GM19467 (cell line): Measurements from ENCODE around the gene EBLN2.
"Not testable (repeated sequence)": the region's sequence is repeated elsewhere in the genome, so short reads cannot be mapped to it uniquely, and the experiment has no call there.

ENCODE experiments used
- ATAC-seq: cut with Tn5 transposase; IDR thresholded peaks from one replicate; pipeline ENCODE4 v1.9.1; 2021; ENCODE audit warnings: mild to moderate bottlenecking, moderate library complexity; ENCODE audit not compliant: unreplicated experiment

EBLN2 gene

GRCh38 chr3:73056845-73057150 is 4.7 kb upstream of the EBLN2 start:
- ATAC-seq: no peak

DNA sequence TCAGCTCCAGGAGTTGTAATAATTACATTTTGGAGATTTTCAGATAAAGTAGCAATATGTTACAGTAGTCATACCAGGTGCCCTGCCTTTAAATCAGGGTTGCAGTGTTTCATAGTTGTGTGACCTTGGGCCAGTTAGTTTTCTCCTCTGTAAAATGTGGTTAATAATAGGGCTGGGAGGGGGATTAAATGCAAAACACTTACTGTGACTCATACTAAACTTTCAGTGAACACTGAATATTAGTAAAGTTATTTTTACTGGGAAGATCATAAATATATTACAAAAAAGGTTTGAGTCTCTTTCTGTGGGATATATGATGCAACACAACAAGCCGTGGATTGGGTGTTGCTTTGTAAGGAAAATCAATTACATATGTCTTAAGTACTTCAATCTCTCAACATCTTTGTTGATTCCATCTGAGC is 1.1 kb upstream of the EBLN2 start:
- ATAC-seq: no peak

DNA sequence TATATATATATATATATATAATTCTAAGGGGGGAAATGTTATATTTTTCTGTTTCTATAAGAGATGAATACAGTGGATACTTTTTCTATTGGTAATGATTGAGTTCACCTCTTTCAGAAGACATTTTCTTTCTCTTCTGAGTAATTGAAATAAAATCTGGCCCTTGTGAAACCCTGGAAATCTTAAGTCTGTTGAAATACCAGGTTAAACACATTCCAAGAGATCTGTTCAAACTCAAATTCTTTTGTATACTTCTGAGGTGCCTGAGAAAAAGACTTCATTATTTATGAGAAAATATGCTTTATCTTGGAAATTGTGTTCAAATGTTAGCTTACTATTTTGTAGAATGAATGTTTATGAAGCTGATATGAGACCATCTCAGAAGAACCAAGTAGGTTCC is 4.8 kb downstream of the EBLN2 start:
- ATAC-seq: not testable (repeated sequence)

DNA sequence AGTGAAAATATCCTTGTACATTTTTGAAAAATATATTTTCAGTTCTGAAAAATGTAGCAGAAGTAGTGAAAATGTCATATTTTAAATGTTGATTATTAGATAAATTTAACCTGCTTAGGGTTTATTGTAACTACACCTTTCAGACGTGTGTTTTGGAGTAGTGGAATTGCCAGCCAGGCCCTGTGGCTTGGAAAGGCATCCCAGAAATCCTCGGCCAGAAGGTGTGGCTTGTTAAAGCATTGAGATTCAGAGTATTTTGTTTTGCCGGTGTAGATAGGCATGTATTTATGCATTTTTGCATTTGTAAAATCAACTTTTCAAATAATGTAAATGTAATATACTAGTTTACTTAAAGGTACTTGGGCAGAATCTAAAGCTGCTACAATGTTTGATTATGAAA is 7.0 kb downstream of the EBLN2 start:
- ATAC-seq: no peak

GRCh38 chr3:73069187-73069586 is 7.7 kb downstream of the EBLN2 start:
- no peak for ATAC-seq

GRCh38 chr3:73069775-73070444 is 8.5 kb downstream of the EBLN2 start:
- no peak for ATAC-seq

- ATAC-seq: no peak
Observed at GRCh38 chr3:73070675-73071575, 9.5 kb downstream of the EBLN2 start.

DNA sequence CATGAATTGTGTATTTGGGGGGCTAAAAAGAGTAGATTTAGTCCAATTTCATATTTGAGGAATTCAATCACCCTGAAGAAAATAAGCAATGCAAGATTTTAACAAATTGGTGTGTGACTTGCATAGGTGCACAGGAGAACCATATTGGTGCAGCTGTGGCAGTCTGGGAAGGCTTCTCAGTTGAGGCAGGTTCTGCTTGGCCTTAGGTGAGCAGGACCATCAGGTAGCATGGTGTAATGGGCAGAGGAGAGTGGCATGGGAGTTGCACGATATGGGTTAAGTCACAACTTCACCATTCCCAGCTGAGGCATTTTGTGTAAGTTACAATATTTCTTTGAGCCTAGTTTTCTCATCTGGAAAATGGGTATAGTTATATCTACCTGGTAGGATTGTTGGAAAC is 10.5 kb downstream of the EBLN2 start:
- ATAC-seq: no peak

DNA sequence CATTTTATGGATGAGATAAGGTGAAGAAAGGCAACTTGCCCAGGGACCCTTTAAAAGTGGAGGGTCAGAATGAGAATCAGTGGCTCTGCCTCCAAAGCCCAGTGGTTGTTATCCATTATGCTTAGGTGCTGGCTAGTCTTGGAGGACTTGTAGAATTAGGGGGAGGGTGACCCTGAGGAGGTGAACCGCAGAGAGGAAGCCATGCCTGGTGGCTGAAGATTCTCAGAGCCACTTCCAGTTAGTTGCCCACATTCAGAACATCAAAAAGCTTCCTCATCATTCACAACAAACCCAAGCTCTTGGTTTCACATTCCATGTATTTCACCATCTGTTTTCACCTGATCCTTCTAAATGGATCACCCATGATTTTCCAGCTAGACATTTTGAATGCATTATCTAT is 11.2 kb downstream of the EBLN2 start:
- no peak for ATAC-seq

GRCh38 chr3:73073091-73073707 is 11.7 kb downstream of the EBLN2 start:
- ATAC-seq: no peak

DNA sequence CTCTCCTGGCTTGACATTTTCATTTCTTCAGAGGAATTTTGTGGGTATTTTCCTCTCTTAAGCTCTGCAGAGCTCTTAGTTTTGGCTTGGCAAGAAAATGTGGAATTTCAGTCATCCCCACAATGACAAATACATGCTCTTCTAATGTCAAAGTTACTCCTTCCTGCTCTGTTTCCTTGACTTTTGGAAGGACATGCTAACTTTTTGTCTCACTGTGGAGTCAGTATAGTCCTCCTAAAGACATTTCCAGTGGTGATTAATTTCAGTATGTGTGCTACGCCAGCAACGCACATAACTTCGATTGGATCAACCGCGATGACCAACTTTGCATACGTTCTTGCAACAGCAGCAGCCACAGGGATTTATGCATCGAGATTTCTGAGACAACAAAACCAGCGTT is 13.3 kb downstream of the EBLN2 start:
- ATAC-seq: no peak

GRCh38 chr3:73080216-73080966 is 18.9 kb downstream of the EBLN2 start:
- no peak for ATAC-seq

- ATAC-seq: no peak
Observed at GRCh38 chr3:73081140-73081539, 19.7 kb downstream of the EBLN2 start.

GRCh38 chr3:73084170-73084569 is 22.7 kb downstream of the EBLN2 start:
- ATAC-seq: no peak

GRCh38 chr3:73086071-73086494 is 24.6 kb downstream of the EBLN2 start:
- ATAC-seq: no peak

- no peak for ATAC-seq
Observed at GRCh38 chr3:73094129-73094528, 32.7 kb downstream of the EBLN2 start.

- ATAC-seq: no peak
Observed at GRCh38 chr3:73094951-73095350, 33.5 kb downstream of the EBLN2 start.

GRCh38 chr3:73096169-73096568 is 34.7 kb downstream of the EBLN2 start:
- ATAC-seq: no peak

DNA sequence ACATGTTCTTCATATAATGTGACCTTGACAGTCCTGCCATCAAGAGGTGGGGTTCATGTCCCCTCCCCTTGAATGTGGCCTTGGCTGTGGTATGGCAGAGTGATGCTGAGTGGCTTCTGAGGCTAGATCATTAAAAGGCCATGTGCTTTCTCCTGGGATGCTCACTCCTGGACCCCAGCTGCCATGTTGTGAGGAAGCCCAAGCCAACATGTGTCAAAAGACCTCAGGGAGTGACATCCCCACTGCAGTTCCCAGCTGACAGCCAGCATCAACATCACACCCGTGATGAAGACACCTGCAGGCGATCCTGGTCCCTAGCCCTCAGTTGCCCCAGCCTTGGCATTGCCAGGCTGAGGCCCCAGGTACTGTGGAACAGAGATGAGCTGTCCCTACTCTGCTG is 36.6 kb downstream of the EBLN2 start:
- ATAC-seq: no peak

- no peak for ATAC-seq
Observed at GRCh38 chr3:73098873-73099272, 37.4 kb downstream of the EBLN2 start.
